Activated naive CD8-positive, alpha-beta T cell treated with anti-CD3 and anti-CD28 coated beads, Interleukin-2, amount 50 U/mL, for 24 hours (primary cell): ENCODE data around the gene PCNX2.

Source experiments
- ATAC-seq: fragments of 150-1000 bp; cut with Tn5 transposase; one replicate; pipeline ENCODE4 v1.10.0; 2021
- DNase-seq: peaks from one replicate; pipeline ENCODE4 v3.0.0; 2021
- H3K27ac Mint-ChIP-seq: one replicate; pipeline ENCODE4 v1.8.0; 2021; ENCODE audit warnings: mild to moderate bottlenecking, mixed read lengths
- H3K27me3 Mint-ChIP-seq: one replicate; pipeline ENCODE4 v1.8.0; 2021; ENCODE audit warnings: mixed read lengths
- H3K36me3 Mint-ChIP-seq: one replicate; pipeline ENCODE4 v1.8.0; 2021; ENCODE audit warnings: low read depth, mixed read lengths
- H3K4me1 Mint-ChIP-seq: one replicate; pipeline ENCODE4 v1.8.0; 2021; ENCODE audit warnings: mixed read lengths
- H3K4me3 Mint-ChIP-seq: one replicate; pipeline ENCODE4 v1.8.0; 2021; ENCODE audit warnings: mild to moderate bottlenecking, moderate library complexity, mixed read lengths
- H3K9me3 Mint-ChIP-seq: one replicate; pipeline ENCODE4 v1.8.0; 2021; ENCODE audit warnings: mixed read lengths

Gene PCNX2

DNA sequence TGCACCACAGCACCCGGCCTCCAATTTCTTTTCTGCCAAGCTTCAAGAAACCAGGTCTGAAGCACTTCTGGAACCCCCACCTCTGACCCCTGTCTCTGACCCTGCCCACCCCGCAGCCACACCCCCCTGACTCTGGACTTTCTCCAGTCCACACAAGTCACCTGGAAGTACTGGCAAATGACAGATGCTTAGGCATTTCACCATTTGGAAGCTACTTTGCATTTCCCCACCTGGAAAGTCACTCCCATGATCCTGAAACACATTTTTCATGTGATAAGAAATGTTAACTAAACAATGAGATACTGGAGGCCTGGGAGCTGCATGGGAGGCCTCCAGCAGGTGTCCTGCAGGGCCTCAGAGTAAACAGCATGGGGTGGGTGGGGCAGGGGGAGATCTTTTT is 299.4 kb downstream of the PCNX2 start:
- Mint-ChIP-seq H3K36me3 (peaks cover 65% of the 10 kb centered on the region), H3K27me3 (no peaks in the 10 kb centered on the region), H3K9me3 (peaks cover 18% of the 10 kb centered on the region), H3K27ac (no peak overlapping the region), H3K4me3 (no peak overlapping the region), H3K4me1 (peaks cover 2% of the 10 kb centered on the region)
- ATAC-seq (no peak), DNase-seq (no peak)

- no peaks in the 10 kb centered on the region for H3K27me3 Mint-ChIP-seq
- peaks cover 18% of the 10 kb centered on the region for H3K9me3 Mint-ChIP-seq
- H3K4me3 Mint-ChIP-seq: no peak overlapping the region
- H3K27ac Mint-ChIP-seq: no peak overlapping the region
- peaks cover 62% of the 10 kb centered on the region for H3K36me3 Mint-ChIP-seq
- no peak for DNase-seq
- no peak for ATAC-seq
- peaks cover 6% of the 10 kb centered on the region for H3K4me1 Mint-ChIP-seq
Measured at GRCh38 chr1:232995189-232995588, 300.3 kb downstream of the PCNX2 start.

GRCh38 chr1:232993555-232993954 is 302.0 kb downstream of the PCNX2 start:
- Mint-ChIP-seq H3K27me3 (no peaks in the 10 kb centered on the region), H3K4me1 (peaks cover 6% of the 10 kb centered on the region), H3K36me3 (peaks cover 49% of the 10 kb centered on the region), H3K27ac (no peak overlapping the region), H3K4me3 (no peak overlapping the region), H3K9me3 (peaks cover 18% of the 10 kb centered on the region)
- ATAC-seq (no peak), DNase-seq (no peak)

DNA sequence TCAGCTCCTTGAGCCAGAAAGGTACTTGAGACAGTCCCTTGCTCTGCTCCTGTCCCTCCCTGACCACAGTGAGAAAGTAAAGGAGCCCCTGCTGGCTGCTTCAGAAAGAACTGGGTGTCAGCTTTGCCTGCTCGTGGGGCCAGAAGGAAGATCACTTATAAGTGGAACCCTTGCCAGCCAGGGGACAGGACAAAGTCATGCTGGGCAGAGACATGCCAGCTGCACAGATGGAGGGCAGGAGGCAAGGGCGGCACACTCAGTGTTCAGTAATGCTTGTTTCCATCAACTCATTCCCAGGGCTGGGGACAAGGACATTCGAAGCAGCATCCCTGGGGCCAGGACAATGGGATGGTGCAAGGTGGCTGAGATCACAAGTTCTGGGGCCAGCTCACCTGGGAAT is 303.3 kb downstream of the PCNX2 start:
- H3K9me3 Mint-ChIP-seq: peaks cover 18% of the 10 kb centered on the region
- H3K36me3 Mint-ChIP-seq: peaks cover 40% of the 10 kb centered on the region
- H3K4me1 Mint-ChIP-seq: peaks cover 6% of the 10 kb centered on the region
- no peak for DNase-seq
- H3K27me3 Mint-ChIP-seq: no peaks in the 10 kb centered on the region
- ATAC-seq: no peak
- no peak overlapping the region for H3K27ac Mint-ChIP-seq
- no peak overlapping the region for H3K4me3 Mint-ChIP-seq

DNA sequence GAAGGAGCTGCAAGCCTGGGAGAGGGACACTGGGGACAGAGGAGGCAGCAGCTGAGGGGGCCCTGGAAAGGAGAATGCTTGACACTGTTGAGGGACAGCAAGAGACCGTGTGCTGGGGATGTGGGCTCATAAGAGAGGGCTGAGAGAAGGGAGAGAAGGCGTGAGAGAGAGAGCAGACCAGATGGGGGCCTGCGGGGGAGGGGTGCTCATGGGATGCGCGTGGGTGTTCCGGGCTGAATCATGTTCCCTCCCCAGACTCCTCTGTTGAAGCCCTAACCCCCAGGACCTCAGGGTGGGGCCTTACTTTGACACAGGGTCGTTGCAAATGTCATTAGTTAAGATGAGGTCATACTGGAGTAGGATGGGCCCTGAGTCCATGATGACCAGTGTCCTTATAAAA is 304.3 kb downstream of the PCNX2 start:
- peaks cover 6% of the 10 kb centered on the region for H3K4me1 Mint-ChIP-seq
- no peak overlapping the region for H3K4me3 Mint-ChIP-seq
- DNase-seq (peak; percentile 7), ATAC-seq (no peak)
- H3K36me3 Mint-ChIP-seq: peaks cover 31% of the 10 kb centered on the region
- H3K27me3 Mint-ChIP-seq: no peaks in the 10 kb centered on the region
- H3K27ac Mint-ChIP-seq: no peak overlapping the region
- peaks cover 18% of the 10 kb centered on the region for H3K9me3 Mint-ChIP-seq

- Mint-ChIP-seq H3K27me3 (no peaks in the 10 kb centered on the region), H3K27ac (no peak overlapping the region), H3K4me3 (no peak overlapping the region), H3K9me3 (peaks cover 18% of the 10 kb centered on the region), H3K36me3 (peaks cover 29% of the 10 kb centered on the region), H3K4me1 (peaks cover 6% of the 10 kb centered on the region)
- no peak for ATAC-seq
- no peak for DNase-seq
Measured at GRCh38 chr1:232990176-232991128, 305.1 kb downstream of the PCNX2 start.

- H3K36me3 Mint-ChIP-seq: peaks cover 16% of the 10 kb centered on the region
Measured at GRCh38 chr1:232988572-232989040, 306.9 kb downstream of the PCNX2 start.

DNA sequence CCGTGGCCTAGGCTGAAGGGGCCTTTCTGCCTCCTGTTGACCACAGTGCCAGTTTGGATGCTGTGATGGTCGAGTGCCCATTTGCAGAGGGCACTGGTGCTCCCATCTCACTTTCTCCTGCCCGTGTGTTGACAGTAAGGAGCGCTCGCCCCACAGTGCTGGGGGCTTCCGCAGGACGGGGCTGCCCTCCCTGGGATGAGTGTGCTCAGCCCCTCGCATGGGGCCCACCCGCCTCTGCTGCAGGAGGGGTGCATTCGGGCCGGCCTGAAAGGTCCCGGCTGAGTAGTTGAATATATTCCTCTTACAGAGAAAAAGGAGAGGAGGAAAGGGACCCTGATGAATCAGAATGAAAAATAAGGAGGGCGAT is 307.8 kb downstream of the PCNX2 start:
- Mint-ChIP-seq H3K4me1 (peaks cover 6% of the 10 kb centered on the region), H3K9me3 (peaks cover 2% of the 10 kb centered on the region), H3K27ac (no peak overlapping the region), H3K36me3 (peaks cover 8% of the 10 kb centered on the region), H3K4me3 (no peak overlapping the region), H3K27me3 (no peaks in the 10 kb centered on the region)
- no peak for DNase-seq
- ATAC-seq: no peak

More at GRCh38 chr1:232988572-232989040, 306.9 kb downstream of the PCNX2 start:
- Mint-ChIP-seq H3K27ac (no peak overlapping the region), H3K4me1 (peaks cover 6% of the 10 kb centered on the region), H3K9me3 (peaks cover 9% of the 10 kb centered on the region), H3K4me3 (no peak overlapping the region), H3K27me3 (no peaks in the 10 kb centered on the region)
- no peak for DNase-seq
- ATAC-seq: no peak

GRCh38 chr1:232987046-232987773 is 308.3 kb downstream of the PCNX2 start:
- DNase-seq (no peak), ATAC-seq (no peak)
- H3K4me3 Mint-ChIP-seq: no peak overlapping the region
- peaks cover 5% of the 10 kb centered on the region for H3K36me3 Mint-ChIP-seq
- H3K4me1 Mint-ChIP-seq: peaks cover 6% of the 10 kb centered on the region
- no peaks in the 10 kb centered on the region for H3K9me3 Mint-ChIP-seq
- no peak overlapping the region for H3K27ac Mint-ChIP-seq
- no peaks in the 10 kb centered on the region for H3K27me3 Mint-ChIP-seq

GRCh38 chr1:232986527-232986922 is 309.0 kb downstream of the PCNX2 start:
- Mint-ChIP-seq H3K9me3 (no peaks in the 10 kb centered on the region), H3K36me3 (peaks cover 3% of the 10 kb centered on the region), H3K4me3 (no peak overlapping the region), H3K4me1 (peaks cover 6% of the 10 kb centered on the region), H3K27ac (no peak overlapping the region), H3K27me3 (no peaks in the 10 kb centered on the region)
- ATAC-seq: no peak
- DNase-seq: no peak

GRCh38 chr1:232985882-232986526 is 309.5 kb downstream of the PCNX2 start:
- Mint-ChIP-seq H3K27ac (no peak overlapping the region), H3K4me1 (peaks cover 2% of the 10 kb centered on the region)

GRCh38 chr1:232984577-232985425 is 310.7 kb downstream of the PCNX2 start:
- H3K4me1 Mint-ChIP-seq: no peaks in the 10 kb centered on the region
- ATAC-seq (no peak), DNase-seq (no peak)
- peaks cover 3% of the 10 kb centered on the region for H3K36me3 Mint-ChIP-seq
- no peak overlapping the region for H3K27ac Mint-ChIP-seq
- no peaks in the 10 kb centered on the region for H3K27me3 Mint-ChIP-seq
- H3K9me3 Mint-ChIP-seq: no peaks in the 10 kb centered on the region
- H3K4me3 Mint-ChIP-seq: no peak overlapping the region

More at GRCh38 chr1:232985882-232986526, 309.5 kb downstream of the PCNX2 start:
- ATAC-seq (no peak), DNase-seq (no peak)
- no peaks in the 10 kb centered on the region for H3K9me3 Mint-ChIP-seq
- no peak overlapping the region for H3K4me3 Mint-ChIP-seq
- peaks cover 3% of the 10 kb centered on the region for H3K36me3 Mint-ChIP-seq
- no peaks in the 10 kb centered on the region for H3K27me3 Mint-ChIP-seq

DNA sequence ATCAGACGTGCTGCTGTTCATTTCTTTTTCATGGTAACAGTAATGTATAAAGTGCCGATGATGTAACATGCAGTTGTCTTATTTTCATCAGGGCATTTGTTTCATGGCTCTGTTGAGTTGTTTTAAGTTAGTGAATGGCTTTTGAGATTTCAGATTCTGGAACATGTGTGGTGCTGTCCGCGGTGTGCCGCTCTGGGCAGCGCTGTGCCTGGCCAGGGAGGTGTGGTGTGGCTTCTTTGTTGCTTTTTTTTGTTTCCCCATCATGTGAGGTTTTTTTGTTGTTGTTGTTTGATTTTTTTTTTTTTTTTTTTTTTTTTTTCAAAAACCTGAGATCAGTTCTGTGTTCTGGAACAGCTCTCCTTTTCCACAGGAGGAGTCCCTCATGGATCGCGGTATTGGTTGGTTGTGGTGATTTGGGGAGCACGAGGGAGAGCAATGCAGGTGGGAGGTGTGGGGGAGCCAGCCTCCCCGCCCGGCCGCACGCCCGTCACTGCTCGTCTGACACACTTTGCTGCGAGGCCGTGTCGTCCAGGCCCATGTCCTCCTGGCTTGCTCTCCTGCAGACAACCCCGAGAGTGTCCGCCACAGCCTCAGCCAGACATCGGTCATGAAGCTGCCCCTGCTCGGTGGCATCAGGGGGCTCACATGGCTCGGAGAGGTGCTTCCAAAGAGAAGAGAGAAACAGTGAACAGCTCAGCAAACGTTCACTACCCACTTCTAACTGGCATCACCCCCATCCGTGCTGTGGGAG is 311.5 kb downstream of the PCNX2 start:
- no peaks in the 10 kb centered on the region for H3K9me3 Mint-ChIP-seq
- no peak overlapping the region for H3K27ac Mint-ChIP-seq
- H3K27me3 Mint-ChIP-seq: no peaks in the 10 kb centered on the region
- H3K4me3 Mint-ChIP-seq: no peak overlapping the region
- DNase-seq (no peak), ATAC-seq (no peak)
- H3K4me1 Mint-ChIP-seq: no peaks in the 10 kb centered on the region
- peaks cover 6% of the 10 kb centered on the region for H3K36me3 Mint-ChIP-seq
